ENCODE data around the gene ST6GALNAC5.
"Not testable (repeated sequence)": the region's sequence is repeated elsewhere in the genome, so short reads cannot be mapped to it uniquely, and the experiment has no call there.

GRCh38 chr1:76822961-76823360 lies 44.3 kb upstream of the ST6GALNAC5 start:
- not testable (repeated sequence) for TF ChIP-seq CTCF (IDR thresholded peaks at IDR 0.05); POLR2AphosphoS5 (IDR thresholded peaks at IDR 0.05; ENCODE audit: low read depth, low read length); REST (IDR thresholded peaks at IDR 0.05; ENCODE audit: insufficient read depth in 1 of 2, low read depth in 2 of 2, low read length in 1 of 2); SIN3A (IDR thresholded peaks at IDR 0.05; ENCODE audit: borderline replicate concordance, insufficient read depth, low read depth, low read length)

Data from Panc1 (cell line).